Erythroblast (primary cell): Measurements from ENCODE around the gene CHST12.

Source experiments
- GATA1 ChIP-seq: IDR thresholded peaks from 2 replicates; pipeline ENCODE4 v1.6.1; 2011; ENCODE audit warnings: low read depth, mild to moderate bottlenecking, control low read depth, low read length, moderate library complexity
- POLR2A ChIP-seq: IDR thresholded peaks from 2 replicates; pipeline ENCODE4 v1.6.1; 2011; ENCODE audit warnings: mild to moderate bottlenecking, low read length

GRCh38 chr7:2398506-2398905 is 4.9 kb upstream of the CHST12 start:
- TF ChIP-seq POLR2A, result no peak
- no peak for TF ChIP-seq GATA1
